Peyer's patch (tissue), 4 donors: ENCODE measurements around the gene PCDHGB5.
"Not testable (repeated sequence)": the region's sequence is repeated elsewhere in the genome, so short reads cannot be mapped to it uniquely, and the experiment has no call there.

ENCODE experiments used
- POLR2A ChIP-seq, 2 donors: fragments of 450-650 bp; IDR thresholded peaks; one replicate each; pipeline ENCODE4 v1.5.1; 2017; ENCODE audit warnings: antibody characterized with exemption in 2 of 2, mild to moderate bottlenecking in 2 of 2, moderate library complexity in 2 of 2
- TF ChIP-seq, protein P1 (sequence below), 6 experiments: fragments of 450-650 bp in 4 of 6; fragments of 200-600 bp in 2 of 6; sonication (generic) in 1 of 6; IDR thresholded peaks; one replicate each; pipeline ENCODE4 v1.5.1; 2017 to 2019; ENCODE audit warnings: antibody characterized with exemption in 6 of 6, mild to moderate bottlenecking in 3 of 6, moderate library complexity in 1 of 6

DNA sequence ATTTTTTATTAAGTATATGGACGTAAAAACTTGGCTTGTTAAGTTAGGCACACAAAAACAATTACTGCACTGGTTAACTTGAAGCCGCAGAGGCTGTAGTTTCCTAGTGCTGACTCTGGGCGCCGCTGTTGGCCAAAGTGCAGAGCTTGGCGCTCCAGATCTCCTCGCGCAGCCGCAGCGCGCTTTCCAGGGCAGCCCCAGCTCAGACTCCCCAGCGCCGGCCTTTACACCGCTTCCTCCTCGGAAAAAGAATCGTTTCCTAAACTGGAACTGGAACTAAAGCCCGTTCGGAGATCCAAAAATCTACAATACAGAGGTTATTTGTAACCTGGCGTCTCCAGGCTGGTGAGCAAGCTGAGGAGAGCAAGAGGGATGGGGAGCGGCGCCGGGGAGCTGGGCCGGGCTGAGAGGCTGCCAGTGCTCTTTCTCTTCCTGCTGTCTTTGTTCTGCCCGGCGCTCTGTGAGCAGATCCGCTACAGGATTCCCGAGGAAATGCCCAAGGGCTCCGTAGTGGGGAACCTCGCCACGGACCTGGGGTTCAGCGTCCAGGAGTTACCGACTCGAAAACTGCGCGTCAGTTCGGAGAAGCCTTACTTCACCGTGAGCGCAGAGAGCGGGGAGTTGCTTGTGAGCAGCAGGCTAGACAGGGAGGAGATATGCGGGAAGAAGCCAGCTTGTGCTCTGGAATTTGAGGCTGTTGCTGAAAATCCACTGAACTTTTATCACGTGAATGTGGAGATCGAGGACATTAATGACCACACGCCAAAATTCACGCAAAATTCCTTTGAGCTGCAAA is at the start of gene PCDHGB5:
- TF ChIP-seq, protein P1, sequence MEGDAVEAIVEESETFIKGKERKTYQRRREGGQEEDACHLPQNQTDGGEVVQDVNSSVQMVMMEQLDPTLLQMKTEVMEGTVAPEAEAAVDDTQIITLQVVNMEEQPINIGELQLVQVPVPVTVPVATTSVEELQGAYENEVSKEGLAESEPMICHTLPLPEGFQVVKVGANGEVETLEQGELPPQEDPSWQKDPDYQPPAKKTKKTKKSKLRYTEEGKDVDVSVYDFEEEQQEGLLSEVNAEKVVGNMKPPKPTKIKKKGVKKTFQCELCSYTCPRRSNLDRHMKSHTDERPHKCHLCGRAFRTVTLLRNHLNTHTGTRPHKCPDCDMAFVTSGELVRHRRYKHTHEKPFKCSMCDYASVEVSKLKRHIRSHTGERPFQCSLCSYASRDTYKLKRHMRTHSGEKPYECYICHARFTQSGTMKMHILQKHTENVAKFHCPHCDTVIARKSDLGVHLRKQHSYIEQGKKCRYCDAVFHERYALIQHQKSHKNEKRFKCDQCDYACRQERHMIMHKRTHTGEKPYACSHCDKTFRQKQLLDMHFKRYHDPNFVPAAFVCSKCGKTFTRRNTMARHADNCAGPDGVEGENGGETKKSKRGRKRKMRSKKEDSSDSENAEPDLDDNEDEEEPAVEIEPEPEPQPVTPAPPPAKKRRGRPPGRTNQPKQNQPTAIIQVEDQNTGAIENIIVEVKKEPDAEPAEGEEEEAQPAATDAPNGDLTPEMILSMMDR (IDR thresholded peaks at IDR 0.05), result peak in 4 of 6 experiments; percentile 25 to 46 (median 34)
- TF ChIP-seq POLR2A (IDR thresholded peaks at IDR 0.05), result not testable (repeated sequence)
